Neural progenitor cell (in vitro differentiated cells): ENCODE data around the gene KIF25. TPM values are rescaled to one million over a fixed set of nuclear protein-coding genes. Genes with fewer than 3 reads are reported as not detected.

ENCODE experiments used
- DNase-seq: peaks from one replicate; pipeline ENCODE4 v3.0.0-alpha.2; 2016; ENCODE audit warnings: low spot score
- H2AFZ ChIP-seq: fragments of 200-600 bp; sonication (generic); replicated peaks from 2 replicates; pipeline ENCODE4 v1.6.1; 2016; ENCODE audit warnings: antibody characterized with exemption
- H3F3A ChIP-seq: fragments of 200-600 bp; sonication (generic); 2 replicates; pipeline ENCODE4 v1.6.1; 2016; ENCODE audit warnings: antibody characterized with exemption, low read depth
- H3K27ac ChIP-seq: fragments of 200-600 bp; sonication (generic); 2 replicates; pipeline ENCODE4 v1.5.1; 2016; ENCODE audit warnings: mild to moderate bottlenecking
- H3K27me3 ChIP-seq: fragments of 200-600 bp; sonication (generic); 2 replicates; pipeline ENCODE4 v1.6.1; 2016; ENCODE audit warnings: mild to moderate bottlenecking, moderate library complexity
- H3K36me3 ChIP-seq: fragments of 200-600 bp; sonication (generic); 2 replicates; pipeline ENCODE4 v1.5.1; 2016
- H3K4me1 ChIP-seq: fragments of 200-600 bp; sonication (generic); 2 replicates; pipeline ENCODE4 v1.6.1; 2016; ENCODE audit warnings: mixed run types
- H3K4me2 ChIP-seq: fragments of 200-600 bp; sonication (generic); 2 replicates; pipeline ENCODE4 v1.6.1; 2016
- H3K4me3 ChIP-seq: fragments of 200-600 bp; sonication (generic); 2 replicates; pipeline ENCODE4 v1.5.1; 2016
- H3K79me2 ChIP-seq: fragments of 200-600 bp; sonication (generic); 2 replicates; pipeline ENCODE4 v1.6.1; 2016; ENCODE audit warnings: low read depth
- H3K9ac ChIP-seq: fragments of 200-600 bp; sonication (generic); 2 replicates; pipeline ENCODE4 v1.6.1; 2016
- H3K9me3 ChIP-seq: fragments of 200-600 bp; sonication (generic); 2 replicates; pipeline ENCODE4 v1.5.1; 2016; ENCODE audit warnings: low read depth
- H4K20me1 ChIP-seq: fragments of 200-600 bp; sonication (generic); 2 replicates; pipeline ENCODE4 v1.6.1; 2016; ENCODE audit warnings: low read depth
- H3K27ac Mint-ChIP-seq: 3 replicates; pipeline ENCODE4 v1.8.0; 2021; ENCODE audit warnings: mixed read lengths
- H3K27me3 Mint-ChIP-seq: 2 replicates; pipeline ENCODE4 v1.8.0; 2022; ENCODE audit warnings: low read depth, mild to moderate bottlenecking, inconsistent platforms, moderate library complexity, mixed read lengths; ENCODE audit not compliant: insufficient read depth
- H3K36me3 Mint-ChIP-seq: 3 replicates; pipeline ENCODE4 v1.8.0; 2021; ENCODE audit warnings: mixed read lengths
- H3K4me1 Mint-ChIP-seq: 3 replicates; pipeline ENCODE4 v1.8.0; 2021; ENCODE audit warnings: mixed read lengths
- H3K4me3 Mint-ChIP-seq: 3 replicates; pipeline ENCODE4 v1.8.0; 2021; ENCODE audit warnings: mild to moderate bottlenecking, moderate library complexity, mixed read lengths
- H3K9me3 Mint-ChIP-seq: 3 replicates; pipeline ENCODE4 v1.8.0; 2020; ENCODE audit warnings: mixed read lengths
- EZH2 ChIP-seq: fragments of 200-600 bp; sonication (generic); IDR thresholded peaks from 2 replicates; pipeline ENCODE4 v1.6.1; 2017; ENCODE audit warnings: antibody characterized with exemption, mild to moderate bottlenecking, moderate library complexity
- EZH2phosphoT487 ChIP-seq: fragments of 200-600 bp; sonication (generic); IDR thresholded peaks from 2 replicates; pipeline ENCODE4 v1.6.1; 2017; ENCODE audit warnings: antibody characterized with exemption
- total RNA-seq: library from RNA; depleted of rRNA; stranded (reverse); fragments of >200 nt; gene quantifications from 2 replicates; pipeline ENCODE4 v1.2.3, GENCODE V29; 2015; ENCODE audit warnings: low replicate concordance
- TF ChIP-seq, protein P1 (sequence below): fragments of 200-600 bp; sonication (generic); IDR thresholded peaks from 2 replicates; pipeline ENCODE4 v1.5.1; 2017; ENCODE audit warnings: antibody characterized with exemption, mild to moderate bottlenecking

KIF25 gene
- total RNA-seq, 1 donor from 2014 or later = 1.2 TPM

DNA sequence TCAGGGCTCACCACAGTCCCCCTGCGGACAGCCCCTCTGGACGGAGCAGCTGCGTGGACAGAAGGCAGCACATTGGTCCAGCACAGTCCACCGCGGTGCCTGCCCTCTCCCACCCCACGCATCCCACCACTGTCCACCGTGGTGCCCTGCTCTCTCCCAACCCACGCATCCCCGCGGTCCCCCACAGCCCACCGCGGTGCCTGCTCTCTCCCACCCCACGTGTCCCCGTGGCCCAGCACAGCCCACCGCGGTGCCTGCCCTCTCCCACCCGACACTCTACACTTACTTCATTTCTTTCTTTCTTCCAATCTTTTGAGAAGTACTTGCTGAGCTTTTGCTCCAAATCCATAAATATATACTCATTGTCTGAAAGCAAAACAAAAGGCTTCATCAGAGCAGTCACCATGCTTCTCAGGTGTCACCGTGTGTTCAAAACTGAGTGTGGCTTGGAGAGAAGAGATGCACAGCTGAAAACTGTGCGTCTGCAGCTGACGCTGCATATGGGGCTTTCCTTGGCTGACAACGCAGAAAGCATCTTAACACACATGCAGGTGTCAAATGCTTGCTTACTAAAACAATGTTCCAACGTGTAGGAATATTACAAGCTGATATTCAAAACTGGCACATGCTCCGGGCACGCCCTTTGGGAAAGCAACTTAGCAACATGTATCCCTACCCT, 69.7 kb downstream of the KIF25 start:
- no peaks in the 10 kb centered on the region for H3K79me2 ChIP-seq
- no peak for DNase-seq
- H3F3A ChIP-seq = no peaks in the 10 kb centered on the region
- H4K20me1 ChIP-seq = no peaks in the 10 kb centered on the region
- H3K9me3 ChIP-seq = no peaks in the 10 kb centered on the region
- no peak overlapping the region for H3K4me3 ChIP-seq
- TF ChIP-seq EZH2 = no peak
- TF ChIP-seq, protein P1, sequence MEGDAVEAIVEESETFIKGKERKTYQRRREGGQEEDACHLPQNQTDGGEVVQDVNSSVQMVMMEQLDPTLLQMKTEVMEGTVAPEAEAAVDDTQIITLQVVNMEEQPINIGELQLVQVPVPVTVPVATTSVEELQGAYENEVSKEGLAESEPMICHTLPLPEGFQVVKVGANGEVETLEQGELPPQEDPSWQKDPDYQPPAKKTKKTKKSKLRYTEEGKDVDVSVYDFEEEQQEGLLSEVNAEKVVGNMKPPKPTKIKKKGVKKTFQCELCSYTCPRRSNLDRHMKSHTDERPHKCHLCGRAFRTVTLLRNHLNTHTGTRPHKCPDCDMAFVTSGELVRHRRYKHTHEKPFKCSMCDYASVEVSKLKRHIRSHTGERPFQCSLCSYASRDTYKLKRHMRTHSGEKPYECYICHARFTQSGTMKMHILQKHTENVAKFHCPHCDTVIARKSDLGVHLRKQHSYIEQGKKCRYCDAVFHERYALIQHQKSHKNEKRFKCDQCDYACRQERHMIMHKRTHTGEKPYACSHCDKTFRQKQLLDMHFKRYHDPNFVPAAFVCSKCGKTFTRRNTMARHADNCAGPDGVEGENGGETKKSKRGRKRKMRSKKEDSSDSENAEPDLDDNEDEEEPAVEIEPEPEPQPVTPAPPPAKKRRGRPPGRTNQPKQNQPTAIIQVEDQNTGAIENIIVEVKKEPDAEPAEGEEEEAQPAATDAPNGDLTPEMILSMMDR = no peak
- no peak for TF ChIP-seq EZH2phosphoT487
- H3K36me3 ChIP-seq = no peaks in the 10 kb centered on the region
- H3K36me3 Mint-ChIP-seq = no peaks in the 10 kb centered on the region
- no peaks in the 10 kb centered on the region for H3K9me3 Mint-ChIP-seq
- no peak overlapping the region for H3K4me3 Mint-ChIP-seq
- H2AFZ ChIP-seq = no peak overlapping the region
- no peaks in the 10 kb centered on the region for H3K4me1 ChIP-seq
- H3K27me3 Mint-ChIP-seq = peaks cover 19% of the 10 kb centered on the region
- H3K27ac Mint-ChIP-seq = no peak overlapping the region
- no peak overlapping the region for H3K27ac ChIP-seq
- H3K4me1 Mint-ChIP-seq = no peaks in the 10 kb centered on the region
- H3K9ac ChIP-seq = no peak overlapping the region
- H3K4me2 ChIP-seq = no peak overlapping the region
- no peaks in the 10 kb centered on the region for H3K27me3 ChIP-seq

DNA sequence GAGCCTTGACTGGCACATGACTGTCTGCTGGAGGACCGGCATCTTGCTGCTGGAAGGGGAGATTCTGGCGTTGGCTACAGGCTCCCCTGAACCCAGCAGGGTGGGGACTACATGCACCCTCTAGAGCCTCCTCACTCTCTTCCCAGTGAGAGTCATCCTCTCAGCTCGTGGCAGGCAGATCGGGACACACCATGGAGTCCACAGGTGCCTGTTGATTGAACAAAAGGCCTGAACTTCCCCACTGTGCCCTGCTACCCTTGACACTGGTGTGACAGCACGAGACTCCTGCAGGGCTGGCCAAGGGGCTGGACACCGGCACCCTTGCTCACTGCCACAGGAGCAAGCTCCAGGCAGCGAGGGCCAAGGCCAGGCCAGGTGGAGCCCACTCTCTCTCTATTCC, 73.3 kb downstream of the KIF25 start:
- H2AFZ ChIP-seq = no peak overlapping the region
- no peak overlapping the region for H3K27ac Mint-ChIP-seq
- no peaks in the 10 kb centered on the region for H3K9me3 Mint-ChIP-seq
- H3K4me3 ChIP-seq = no peak overlapping the region
- peaks cover 8% of the 10 kb centered on the region for H3K27me3 Mint-ChIP-seq
- H3K79me2 ChIP-seq = no peaks in the 10 kb centered on the region
- no peaks in the 10 kb centered on the region for H4K20me1 ChIP-seq
- H3K4me2 ChIP-seq = no peak overlapping the region
- H3K4me1 ChIP-seq = no peaks in the 10 kb centered on the region
- H3K36me3 ChIP-seq = no peaks in the 10 kb centered on the region
- no peak for DNase-seq
- no peak overlapping the region for H3K4me3 Mint-ChIP-seq
- no peaks in the 10 kb centered on the region for H3K36me3 Mint-ChIP-seq
- TF ChIP-seq EZH2phosphoT487 (no peak), EZH2 (no peak)
- TF ChIP-seq, protein P1 = no peak
- no peak overlapping the region for H3K27ac ChIP-seq
- H3K27me3 ChIP-seq = no peaks in the 10 kb centered on the region
- no peaks in the 10 kb centered on the region for H3K9me3 ChIP-seq
- H3F3A ChIP-seq = peaks cover 6% of the 10 kb centered on the region
- H3K4me1 Mint-ChIP-seq = peaks cover 2% of the 10 kb centered on the region
- no peak overlapping the region for H3K9ac ChIP-seq

DNA sequence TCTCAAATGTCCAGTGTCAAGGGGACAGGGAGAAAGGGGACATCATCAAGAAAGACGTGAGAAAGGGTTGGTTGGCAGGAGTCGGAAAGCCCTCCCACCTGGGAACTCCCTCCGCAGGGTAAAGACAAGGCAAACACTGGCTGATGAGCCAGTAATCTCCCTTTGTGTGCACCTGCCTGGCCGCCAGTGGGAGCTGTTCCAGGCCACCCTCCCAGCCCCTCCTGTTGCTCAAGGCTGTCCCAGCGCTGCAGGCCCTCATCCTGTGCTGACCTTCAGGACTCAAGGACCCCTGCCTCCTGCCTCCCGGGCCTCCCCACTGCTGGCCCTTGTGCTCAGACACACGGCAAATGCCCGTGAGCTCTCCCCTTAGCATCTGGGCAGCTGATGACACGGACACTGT, 74.1 kb downstream of the KIF25 start:
- Mint-ChIP-seq H3K9me3 (no peaks in the 10 kb centered on the region), H3K4me1 (peaks cover 8% of the 10 kb centered on the region), H3K36me3 (no peaks in the 10 kb centered on the region), H3K27ac (no peak overlapping the region), H3K4me3 (no peak overlapping the region), H3K27me3 (peaks cover 7% of the 10 kb centered on the region)
- Histone ChIP-seq H3K4me1 (no peaks in the 10 kb centered on the region), H3K27me3 (no peaks in the 10 kb centered on the region), H3K4me2 (no peak overlapping the region), H3K36me3 (no peaks in the 10 kb centered on the region), H3K4me3 (no peak overlapping the region), H3K79me2 (no peaks in the 10 kb centered on the region), H4K20me1 (no peaks in the 10 kb centered on the region), H3K9ac (no peak overlapping the region), H3K27ac (no peak overlapping the region), H3F3A (peaks cover 6% of the 10 kb centered on the region), H3K9me3 (no peaks in the 10 kb centered on the region), H2AFZ (no peak overlapping the region)
- TF ChIP-seq EZH2phosphoT487 (no peak), EZH2 (no peak)
- TF ChIP-seq, protein P1 = peak; percentile 40
- DNase-seq = no peak
